Thymus (tissue), 11 donors: Measurements from ENCODE around the gene PEX16. TPM values are rescaled to one million over a fixed set of nuclear protein-coding genes. Genes with fewer than 3 reads are reported as not detected.

ENCODE experiments used
- DNase-seq, 9 donors: peaks; one replicate each; pipeline ENCODE4 v3.0.0-alpha.2; 2013; ENCODE audit warnings: low spot score in 9 of 9, low read depth in 6 of 9, missing footprints in 1 of 9
- H3K27ac ChIP-seq, 2 donors: one replicate each; pipeline ENCODE4 v1.5.1; 2013; ENCODE audit warnings: control low read depth in 1 of 2, low read depth in 1 of 2, low read length in 1 of 2, mild to moderate bottlenecking in 1 of 2, moderate library complexity in 1 of 2
- H3K27me3 ChIP-seq, 2 donors: one replicate each; pipeline ENCODE4 v1.5.1; 2013; ENCODE audit warnings: low read length in 1 of 2; ENCODE audit not compliant: control insufficient read depth in 2 of 2, insufficient read depth in 1 of 2
- H3K36me3 ChIP-seq, 2 donors: one replicate each; pipeline ENCODE4 v1.5.1; 2013; ENCODE audit warnings: low read length in 1 of 2, mild to moderate bottlenecking in 1 of 2, moderate library complexity in 1 of 2; ENCODE audit not compliant: control insufficient read depth in 2 of 2, insufficient read depth in 2 of 2
- H3K4me1 ChIP-seq, 2 donors: one replicate each; pipeline ENCODE4 v1.5.1; 2013; ENCODE audit warnings: low read length in 2 of 2; ENCODE audit not compliant: control insufficient read depth in 2 of 2, insufficient read depth in 2 of 2
- H3K4me3 ChIP-seq, 2 donors: one replicate each; pipeline ENCODE4 v1.5.1; 2013; ENCODE audit warnings: low read length in 2 of 2, control low read depth in 1 of 2, mild to moderate bottlenecking in 1 of 2
- H3K9me3 ChIP-seq, 2 donors: one replicate each; pipeline ENCODE4 v1.5.1; 2013; ENCODE audit warnings: low read length in 1 of 2, mild to moderate bottlenecking in 1 of 2; ENCODE audit not compliant: control insufficient read depth in 2 of 2, insufficient read depth in 1 of 2
- WGBS: extraction: QIAGEN DNeasy Blood & Tissue Kit; methylation state at CpG from one replicate; pipeline ENCODE4 v1.1.7; 2013; 5-methylcytosine and 5-hydroxymethylcytosine counted together
- polyA plus RNA-seq: library from polyadenylated mRNA; stranded (reverse); fragments of 200-250 nt; gene quantifications from one replicate; pipeline ENCODE4 v1.2.3, GENCODE V29; 2013
- total RNA-seq: library from RNA; stranded (reverse); fragments of 120-200 nt; gene quantifications from one replicate; pipeline ENCODE4 v1.2.4, GENCODE V29; 2013
- donor health status: healthy.

Gene PEX16
- total and polyA plus RNA-seq, 2 donors: 29.6 to 46.0 TPM

GRCh38 chr11:45877845-45878244 is 39.8 kb downstream of the PEX16 start:
- no peak for DNase-seq
- no peak overlapping the region for H3K27ac ChIP-seq
- H3K36me3 ChIP-seq: peaks cover 39 to 41% of the 10 kb centered on the region in 2 donors
- WGBS: 99% methylated on average over 3 of the region's 3 CpGs
- no peak overlapping the region for H3K4me3 ChIP-seq
- H3K4me1 ChIP-seq: no peaks in the 10 kb centered on the region
- H3K27me3 ChIP-seq: no peaks in the 10 kb centered on the region
- no peaks in the 10 kb centered on the region for H3K9me3 ChIP-seq

GRCh38 chr11:45877221-45877620 is 40.5 kb downstream of the PEX16 start:
- Histone ChIP-seq H3K4me3 (no peak overlapping the region), H3K27ac (no peak overlapping the region), H3K36me3 (peaks cover 42 to 47% of the 10 kb centered on the region in 2 donors), H3K27me3 (no peaks in the 10 kb centered on the region), H3K9me3 (no peaks in the 10 kb centered on the region), H3K4me1 (no peaks in the 10 kb centered on the region)
- 98% methylated on average over 8 of the region's 8 CpGs for WGBS
- no peak for DNase-seq

- peaks cover 0 to 3% of the 10 kb centered on the region in 2 donors for H3K4me1 ChIP-seq
- no peak overlapping the region for H3K4me3 ChIP-seq
- H3K9me3 ChIP-seq: no peaks in the 10 kb centered on the region
- 86% methylated on average over 6 of the region's 6 CpGs for WGBS
- H3K27ac ChIP-seq: no peak overlapping the region
- no peak for DNase-seq
- H3K36me3 ChIP-seq: peaks cover 45 to 50% of the 10 kb centered on the region in 2 donors
- H3K27me3 ChIP-seq: no peaks in the 10 kb centered on the region
Observed at GRCh38 chr11:45876401-45876800, 41.3 kb downstream of the PEX16 start.

GRCh38 chr11:45872651-45873356 is 44.9 kb downstream of the PEX16 start:
- WGBS: 97% methylated on average over 9 of the region's 9 CpGs
- H3K4me1 ChIP-seq: peaks cover 0 to 3% of the 10 kb centered on the region in 2 donors
- no peak overlapping the region for H3K27ac ChIP-seq
- H3K27me3 ChIP-seq: no peaks in the 10 kb centered on the region
- no peak for DNase-seq
- no peaks in the 10 kb centered on the region for H3K9me3 ChIP-seq
- peaks cover 67 to 68% of the 10 kb centered on the region in 2 donors for H3K36me3 ChIP-seq
- H3K4me3 ChIP-seq: no peak overlapping the region

- Histone ChIP-seq H3K4me3 (no peak overlapping the region), H3K27me3 (no peaks in the 10 kb centered on the region), H3K9me3 (no peaks in the 10 kb centered on the region), H3K27ac (no peak overlapping the region), H3K4me1 (peaks cover 0 to 3% of the 10 kb centered on the region in 2 donors), H3K36me3 (peaks cover 67 to 73% of the 10 kb centered on the region in 2 donors)
- DNase-seq: no peak
- 88% methylated on average over 2 of the region's 2 CpGs for WGBS
Observed at GRCh38 chr11:45871638-45872037, 46.0 kb downstream of the PEX16 start.

- Histone ChIP-seq H3K4me3 (no peak overlapping the region), H3K9me3 (no peaks in the 10 kb centered on the region), H3K27ac (no peak overlapping the region), H3K36me3 (peaks cover 66 to 73% of the 10 kb centered on the region in 2 donors), H3K27me3 (no peaks in the 10 kb centered on the region), H3K4me1 (peaks cover 0 to 3% of the 10 kb centered on the region in 2 donors)
- 98% methylated on average over 4 of the region's 4 CpGs for WGBS
- no peak for DNase-seq
Observed at GRCh38 chr11:45870706-45871105, 47.0 kb downstream of the PEX16 start.

- DNase-seq: no peak
- H3K27ac ChIP-seq: no peak overlapping the region
- H3K27me3 ChIP-seq: no peaks in the 10 kb centered on the region
- H3K9me3 ChIP-seq: no peaks in the 10 kb centered on the region
- H3K36me3 ChIP-seq: peaks cover 70 to 80% of the 10 kb centered on the region in 2 donors
- peaks cover 0 to 3% of the 10 kb centered on the region in 2 donors for H3K4me1 ChIP-seq
- H3K4me3 ChIP-seq: no peak overlapping the region
- WGBS: 96% methylated on average over 12 of the region's 12 CpGs
Observed at GRCh38 chr11:45869551-45869950, 48.1 kb downstream of the PEX16 start.

- Histone ChIP-seq H3K36me3 (peaks cover 70 to 83% of the 10 kb centered on the region in 2 donors), H3K27ac (no peak overlapping the region), H3K27me3 (no peaks in the 10 kb centered on the region), H3K4me3 (no peak overlapping the region), H3K4me1 (peaks cover 0 to 5% of the 10 kb centered on the region in 2 donors), H3K9me3 (no peaks in the 10 kb centered on the region)
- DNase-seq: no peak
Observed at GRCh38 chr11:45864041-45864440, 53.6 kb downstream of the PEX16 start.

- WGBS: 92% methylated on average over 10 of the region's 10 CpGs
- peaks cover 71 to 75% of the 10 kb centered on the region in 2 donors for H3K36me3 ChIP-seq
- H3K27ac ChIP-seq: no peak overlapping the region
- H3K4me1 ChIP-seq: peaks cover 0 to 19% of the 10 kb centered on the region in 2 donors
- H3K9me3 ChIP-seq: no peaks in the 10 kb centered on the region
- no peak for DNase-seq
- no peaks in the 10 kb centered on the region for H3K27me3 ChIP-seq
- H3K4me3 ChIP-seq: no peak overlapping the region
Observed at GRCh38 chr11:45860764-45861510, 56.7 kb downstream of the PEX16 start.
